HG02852 (cell line): ENCODE data around the gene HOMER2.
"Not testable (repeated sequence)": the region's sequence is repeated elsewhere in the genome, so short reads cannot be mapped to it uniquely, and the experiment has no call there.

Experiments
- ATAC-seq: cut with Tn5 transposase; IDR thresholded peaks from one replicate; pipeline ENCODE4 v1.9.1; 2021; ENCODE audit warnings: mild to moderate bottlenecking, moderate library complexity; ENCODE audit not compliant: unreplicated experiment

HOMER2 gene

GRCh38 chr15:82838096-82838735, 114.3 kb downstream of the HOMER2 start:
- no peak for ATAC-seq

GRCh38 chr15:82835391-82835917, 117.1 kb downstream of the HOMER2 start:
- ATAC-seq, result no peak

- no peak for ATAC-seq
Observed at GRCh38 chr15:82833362-82833682, 119.2 kb downstream of the HOMER2 start.

- peak; percentile 84 for ATAC-seq
Observed at GRCh38 chr15:82832601-82833361, 119.7 kb downstream of the HOMER2 start.

- no peak for ATAC-seq
Observed at GRCh38 chr15:82831894-82832600, 120.5 kb downstream of the HOMER2 start.

- ATAC-seq, result no peak
Observed at GRCh38 chr15:82830427-82831173, 121.9 kb downstream of the HOMER2 start.

GRCh38 chr15:82829234-82829633, 123.3 kb downstream of the HOMER2 start:
- no peak for ATAC-seq

- no peak for ATAC-seq
Observed at GRCh38 chr15:82828075-82828474, 124.4 kb downstream of the HOMER2 start.

- ATAC-seq, result no peak
Observed at GRCh38 chr15:82823049-82823448, 129.5 kb downstream of the HOMER2 start.

- ATAC-seq, result not testable (repeated sequence)
Observed at GRCh38 chr15:82821851-82822250, 130.7 kb downstream of the HOMER2 start.

GRCh38 chr15:82821396-82821795, 131.1 kb downstream of the HOMER2 start:
- not testable (repeated sequence) for ATAC-seq

- no peak for ATAC-seq
Observed at GRCh38 chr15:82820128-82820527, 132.4 kb downstream of the HOMER2 start.

- ATAC-seq, result no peak
Observed at GRCh38 chr15:82812994-82813393, 139.5 kb downstream of the HOMER2 start.

- no peak for ATAC-seq
Observed at GRCh38 chr15:82810890-82811426, 141.6 kb downstream of the HOMER2 start.

- peak; percentile 23 for ATAC-seq
Observed at GRCh38 chr15:82810061-82810889, 142.2 kb downstream of the HOMER2 start.

GRCh38 chr15:82809308-82810060, 143.0 kb downstream of the HOMER2 start, which contains the start of gene WHAMM:
TSS of gene WHAMM (plus strand) at chr15:82809628. CDS start at chr15:82809727, 99 bp downstream.
- ATAC-seq, result peak; percentile 79

GRCh38 chr15:82808634-82809041, 143.9 kb downstream of the HOMER2 start:
- ATAC-seq, result no peak

GRCh38 chr15:82807920-82808633, 144.4 kb downstream of the HOMER2 start:
- no peak for ATAC-seq
